GM10266 (cell line): ENCODE data around the gene PPIH.
"Not testable (repeated sequence)": the region's sequence is repeated elsewhere in the genome, so short reads cannot be mapped to it uniquely, and the experiment has no call there.

Source experiments
- DNase-seq: peaks from one replicate; pipeline ENCODE4 v3.0.0; 2012; ENCODE audit errors: extremely low spot score
- TF ChIP-seq, protein P1 (sequence below): IDR thresholded peaks from 2 replicates; pipeline ENCODE4 v1.5.1; 2012; ENCODE audit warnings: mild to moderate bottlenecking, low read depth; ENCODE audit not compliant: control insufficient read depth, insufficient read depth; ENCODE audit errors: missing control alignments

The PPIH gene

GRCh38 chr1:42692911-42693310, 34.7 kb downstream of the PPIH start:
- DNase-seq: no peak
- TF ChIP-seq, protein P1, sequence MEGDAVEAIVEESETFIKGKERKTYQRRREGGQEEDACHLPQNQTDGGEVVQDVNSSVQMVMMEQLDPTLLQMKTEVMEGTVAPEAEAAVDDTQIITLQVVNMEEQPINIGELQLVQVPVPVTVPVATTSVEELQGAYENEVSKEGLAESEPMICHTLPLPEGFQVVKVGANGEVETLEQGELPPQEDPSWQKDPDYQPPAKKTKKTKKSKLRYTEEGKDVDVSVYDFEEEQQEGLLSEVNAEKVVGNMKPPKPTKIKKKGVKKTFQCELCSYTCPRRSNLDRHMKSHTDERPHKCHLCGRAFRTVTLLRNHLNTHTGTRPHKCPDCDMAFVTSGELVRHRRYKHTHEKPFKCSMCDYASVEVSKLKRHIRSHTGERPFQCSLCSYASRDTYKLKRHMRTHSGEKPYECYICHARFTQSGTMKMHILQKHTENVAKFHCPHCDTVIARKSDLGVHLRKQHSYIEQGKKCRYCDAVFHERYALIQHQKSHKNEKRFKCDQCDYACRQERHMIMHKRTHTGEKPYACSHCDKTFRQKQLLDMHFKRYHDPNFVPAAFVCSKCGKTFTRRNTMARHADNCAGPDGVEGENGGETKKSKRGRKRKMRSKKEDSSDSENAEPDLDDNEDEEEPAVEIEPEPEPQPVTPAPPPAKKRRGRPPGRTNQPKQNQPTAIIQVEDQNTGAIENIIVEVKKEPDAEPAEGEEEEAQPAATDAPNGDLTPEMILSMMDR: no peak

- no peak for DNase-seq
- TF ChIP-seq, protein P1: no peak
Measured at GRCh38 chr1:42698081-42698813, 40.0 kb downstream of the PPIH start.

- DNase-seq: no peak
Measured at GRCh38 chr1:42700006-42700405, 41.8 kb downstream of the PPIH start.

DNA sequence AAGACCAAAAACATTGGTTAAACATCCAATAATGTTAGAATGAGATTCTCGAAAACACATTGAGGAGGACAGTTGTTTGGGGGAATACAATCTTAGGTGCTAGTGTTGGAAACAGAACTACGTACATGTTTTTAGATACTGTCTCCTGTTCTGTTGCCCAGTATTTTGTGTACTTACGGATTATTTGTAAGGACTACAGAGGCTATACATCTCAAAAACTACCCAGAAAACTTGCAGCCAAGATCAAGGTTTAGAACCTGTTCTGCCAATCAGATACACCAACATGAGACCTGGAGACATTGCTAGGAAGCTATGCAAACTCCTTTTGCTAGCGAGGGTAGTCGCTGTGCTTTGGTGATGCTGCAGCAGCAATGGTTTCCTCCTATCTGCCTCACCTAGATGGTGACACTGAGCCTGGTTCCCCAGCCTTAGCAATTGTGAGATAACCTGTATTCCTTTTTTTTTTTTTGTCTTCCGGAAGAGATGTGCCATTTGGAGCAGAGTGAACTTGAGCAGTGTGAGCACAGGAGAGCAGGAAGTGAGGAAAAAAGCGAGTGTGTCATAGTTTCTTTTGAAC, 45.8 kb downstream of the PPIH start:
- TF ChIP-seq, protein P1: no peak
- DNase-seq: no peak

More at GRCh38 chr1:42700006-42700405, 41.8 kb downstream of the PPIH start:
- TF ChIP-seq, protein P1: no peak

GRCh38 chr1:42712808-42713207, 54.6 kb downstream of the PPIH start:
- DNase-seq: not testable (repeated sequence)

GRCh38 chr1:42713293-42713692, 55.1 kb downstream of the PPIH start:
- TF ChIP-seq, protein P1: no peak
- no peak for DNase-seq

DNA sequence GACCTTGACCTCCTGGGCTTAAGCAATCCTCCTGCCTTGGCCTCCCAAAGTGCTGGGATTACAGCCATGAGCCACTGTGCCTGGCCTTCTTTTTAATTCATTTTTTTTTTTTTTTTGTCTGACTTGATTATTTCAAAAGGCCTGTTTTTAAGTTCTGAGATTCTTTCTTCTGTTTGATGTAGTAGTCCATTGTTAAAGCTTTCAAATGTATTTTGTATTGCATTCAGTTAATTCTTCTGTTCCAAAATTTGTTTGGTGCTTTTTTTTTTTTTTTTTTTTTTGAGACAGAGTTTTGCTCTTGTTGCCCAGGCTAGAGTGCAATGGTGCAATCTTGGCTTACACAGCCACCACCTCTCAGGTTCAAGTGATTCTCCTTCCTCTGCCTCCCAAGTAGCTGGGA, 56.2 kb downstream of the PPIH start:
- not testable (repeated sequence) for DNase-seq

GRCh38 chr1:42720868-42721267, 62.6 kb downstream of the PPIH start:
- TF ChIP-seq, protein P1: no peak
- DNase-seq: no peak
